Measurements from ENCODE around the gene PRDM16. TPM values are rescaled to one million over a fixed set of nuclear protein-coding genes. Genes with fewer than 3 reads are reported as not detected.

PRDM16 gene
- total and polyA plus RNA-seq, 2 of the 4 experiments (the other 2 are of a cell fraction), result 0.02 TPM; not detected in 1

- no CpG with 5 or more reads among the region's 14 CpGs for WGBS, 2 experiments (ENCODE audit: extremely low coverage in 2 of 2, insufficient read length in 1 of 2)
- Histone ChIP-seq H3K4me1 (ENCODE audit: control insufficient read depth, insufficient read depth, low read length) (no peaks in the 10 kb centered on the region), H3K27ac (ENCODE audit: insufficient read depth, low read length) (no peak overlapping the region), H4K20me1 (ENCODE audit: insufficient read depth, low read length) (no peaks in the 10 kb centered on the region), H2BK120ac (ENCODE audit: low read depth, low read length) (no peak overlapping the region), H2AK9ac (replicated peaks; ENCODE audit: low read depth, low read length, poor library complexity) (no peak overlapping the region), H4K91ac (ENCODE audit: insufficient read depth, low read depth, low read length) (no peak overlapping the region), H3K9me1 (ENCODE audit: insufficient read depth, low read length) (no peaks in the 10 kb centered on the region), H3K4ac (ENCODE audit: low read depth, low read length) (no peak overlapping the region), H2AK5ac (ENCODE audit: low read depth, low read length) (no peak overlapping the region), H4K5ac (ENCODE audit: low read depth, low read length) (no peak overlapping the region), H4K8ac (ENCODE audit: low read depth in 2 of 2, low read length in 2 of 2) (no peak overlapping the region), H2BK5ac (ENCODE audit: low read depth, low read length, poor library complexity, severe bottlenecking) (no peak overlapping the region), H3K9ac (ENCODE audit: low read depth, low read length) (no peak overlapping the region), H2BK15ac (ENCODE audit: low read depth, low read length) (no peak overlapping the region), H3K4me3 (ENCODE audit: insufficient read depth, low read depth, low read length) (no peak overlapping the region), H3K14ac (replicated peaks; ENCODE audit: low read depth, low read length) (no peak overlapping the region), H3K4me2 (ENCODE audit: low read depth, low read length) (no peak overlapping the region), H2AFZ (replicated peaks; ENCODE audit: low read length, poor library complexity) (no peak overlapping the region), H3K27me3 (ENCODE audit: control insufficient read depth, insufficient read depth, low read length) (no peaks in the 10 kb centered on the region), H3K79me1 (ENCODE audit: low read depth in 1 of 2, low read length in 2 of 2) (no peaks in the 10 kb centered on the region), H3K36me3 (ENCODE audit: control insufficient read depth, insufficient read depth, low read length) (no peaks in the 10 kb centered on the region), H3K23ac (ENCODE audit: low read depth, low read length) (no peak overlapping the region), H2BK20ac (ENCODE audit: low read depth, low read length) (no peak overlapping the region), H3K56ac (ENCODE audit: extremely low read depth, insufficient read depth, low read length) (no peak overlapping the region), H3K18ac (ENCODE audit: low read depth, low read length) (no peak overlapping the region), H3K9me3 (ENCODE audit: control insufficient read depth, insufficient read depth, low read length) (peaks cover 16% of the 10 kb centered on the region)
- ATAC-seq (ENCODE audit: low read depth) (no peak), DNase-seq (no peak)
- TF ChIP-seq RCOR1 (IDR thresholded peaks at IDR 0.05; ENCODE audit: insufficient replicate concordance, low read length) (no peak), CEBPB (IDR thresholded peaks at IDR 0.05; ENCODE audit: low read depth, low read length) (no peak), MXI1 (IDR thresholded peaks at IDR 0.05; ENCODE audit: borderline replicate concordance, low read depth, low read length) (no peak), POLR2A (IDR thresholded peaks at IDR 0.05; ENCODE audit: low read depth, low read length) (no peak), RAD21 (IDR thresholded peaks at IDR 0.05; ENCODE audit: low read length) (no peak), CTCF (conservative IDR thresholded peaks at IDR 0.05; ENCODE audit: low read depth, low read length) (no peak), RFX5 (IDR thresholded peaks at IDR 0.05; ENCODE audit: low read depth, low read length) (no peak), NFE2L2 (IDR thresholded peaks at IDR 0.05; ENCODE audit: low read depth, low read length) (no peak), CHD1 (IDR thresholded peaks at IDR 0.05; ENCODE audit: low read depth, low read length) (no peak), USF2 (IDR thresholded peaks at IDR 0.05; ENCODE audit: low read depth, low read length) (no peak), MAFK (IDR thresholded peaks at IDR 0.05; ENCODE audit: low read depth, low read length) (no peak), ELK1 (IDR thresholded peaks at IDR 0.05; ENCODE audit: borderline replicate concordance, low read depth, low read length) (no peak), FOS (IDR thresholded peaks at IDR 0.05; ENCODE audit: low read depth, low read length) (no peak), SMC3 (IDR thresholded peaks at IDR 0.05; ENCODE audit: low read depth, low read length) (no peak), MAZ (IDR thresholded peaks at IDR 0.05; ENCODE audit: borderline replicate concordance, low read depth, low read length) (no peak)
- ChIA-PET CTCF (no interaction called here), POLR2A (ENCODE audit: unreplicated experiment) (no interaction called here)
- dilution Hi-C loops (cut with HindIII; ENCODE audit: low sequenced_read_pairs, unreplicated experiment) (no loop called here), intact Hi-C loops (cut with micrococcal nuclease) (no loop called here), in situ Hi-C loops (cut with MboI; ENCODE audit: low sequenced_read_pairs) (no loop called here)
- no TSS peak for BruUV-seq (replicated peaks)
These were observed 77.5 kb downstream of the PRDM16 start for GRCh38 chr1:3146458-3146857.
